Brain microvascular endothelial cell (primary cell): Measurements from ENCODE around the gene KRT8.

Source experiments
- DNase-seq: peaks from one replicate; pipeline ENCODE4 v3.0.0-alpha.2; 2020
- H3K27ac ChIP-seq: fragments of 250-450 bp; sonication (Bioruptor Pico); 2 replicates; pipeline ENCODE4 v1.5.1; 2020; ENCODE audit warnings: mild to moderate bottlenecking, moderate library complexity
- H3K27me3 ChIP-seq: fragments of 250-450 bp; sonication (Bioruptor Pico); replicated peaks from 2 replicates; pipeline ENCODE4 v1.5.1; 2020; ENCODE audit warnings: mild to moderate bottlenecking
- H3K36me3 ChIP-seq: fragments of 250-450 bp; sonication (Bioruptor Pico); replicated peaks from 2 replicates; pipeline ENCODE4 v1.5.1; 2020; ENCODE audit warnings: mild to moderate bottlenecking
- H3K4me3 ChIP-seq: 2 replicates; pipeline ENCODE4 v1.5.1; 2011; ENCODE audit warnings: low read depth, mild to moderate bottlenecking, control low read depth, low read length, moderate library complexity
- CTCF ChIP-seq: IDR thresholded peaks from 2 replicates; pipeline ENCODE4 v1.5.1; 2011; ENCODE audit warnings: low read depth, mild to moderate bottlenecking, moderate library complexity, low read length, control low read depth, inconsistent platforms; ENCODE audit errors: missing control alignments
- in situ Hi-C: cut with HindIII; loops from 2 replicates; pipeline ENCODE4 v1.10.0; 2017; ENCODE audit warnings: low sequenced_read_pairs, low pct_ligation_motif_present

KRT8 gene

GRCh38 chr12:52920937-52921336, 16.1 kb upstream of the KRT8 start:
- in situ Hi-C loops = no loop called here
- Histone ChIP-seq H3K27ac (no peak overlapping the region), H3K27me3 (no peaks in the 10 kb centered on the region), H3K4me3 (no peak overlapping the region), H3K36me3 (no peaks in the 10 kb centered on the region)
- no peak for TF ChIP-seq CTCF
- DNase-seq = no peak

GRCh38 chr12:52918784-52919183, 13.9 kb upstream of the KRT8 start:
- Histone ChIP-seq H3K36me3 (no peaks in the 10 kb centered on the region), H3K27me3 (no peaks in the 10 kb centered on the region), H3K27ac (no peak overlapping the region), H3K4me3 (no peak overlapping the region)
- DNase-seq = no peak
- in situ Hi-C loops = no loop called here
- no peak for TF ChIP-seq CTCF

GRCh38 chr12:52918351-52918750, 13.5 kb upstream of the KRT8 start:
- Histone ChIP-seq H3K27me3 (no peaks in the 10 kb centered on the region), H3K36me3 (no peaks in the 10 kb centered on the region), H3K4me3 (no peak overlapping the region), H3K27ac (no peak overlapping the region)
- no peak for DNase-seq
- no peak for TF ChIP-seq CTCF
- in situ Hi-C loops = no loop called here

GRCh38 chr12:52917800-52918199, 12.9 kb upstream of the KRT8 start:
- Histone ChIP-seq H3K27ac (no peak overlapping the region), H3K36me3 (no peaks in the 10 kb centered on the region), H3K27me3 (no peaks in the 10 kb centered on the region), H3K4me3 (no peak overlapping the region)
- no peak for DNase-seq
- in situ Hi-C loops = no loop called here
- TF ChIP-seq CTCF = no peak

- no peaks in the 10 kb centered on the region for H3K36me3 ChIP-seq
- no peaks in the 10 kb centered on the region for H3K27me3 ChIP-seq
- H3K27ac ChIP-seq = no peak overlapping the region
- no peak for TF ChIP-seq CTCF
- no peak overlapping the region for H3K4me3 ChIP-seq
- DNase-seq = no peak
- in situ Hi-C loops = no loop called here
Observed at GRCh38 chr12:52916216-52916615, 11.3 kb upstream of the KRT8 start.

GRCh38 chr12:52915637-52916036, 10.8 kb upstream of the KRT8 start:
- H3K27ac ChIP-seq = no peak overlapping the region
- H3K27me3 ChIP-seq = no peaks in the 10 kb centered on the region
- in situ Hi-C loops = no loop called here
- H3K36me3 ChIP-seq = no peaks in the 10 kb centered on the region
- H3K4me3 ChIP-seq = no peak overlapping the region
- no peak for TF ChIP-seq CTCF
- DNase-seq = no peak
